HG03196 (cell line): ENCODE data around the gene ZNF93.
"Not testable (repeated sequence)": the region's sequence is repeated elsewhere in the genome, so short reads cannot be mapped to it uniquely, and the experiment has no call there.

Experiments
- ATAC-seq: cut with Tn5 transposase; IDR thresholded peaks from one replicate; pipeline ENCODE4 v1.9.1; 2021; ENCODE audit not compliant: unreplicated experiment

ZNF93 gene

GRCh38 chr19:19933432-19934314, 32.9 kb downstream of the ZNF93 start:
- ATAC-seq: not testable (repeated sequence)

GRCh38 chr19:19937403-19937802, 36.7 kb downstream of the ZNF93 start:
- no peak for ATAC-seq

- no peak for ATAC-seq
Observed at GRCh38 chr19:19938449-19938848, 37.7 kb downstream of the ZNF93 start.

GRCh38 chr19:19943848-19944582, 43.3 kb downstream of the ZNF93 start:
- no peak for ATAC-seq

GRCh38 chr19:19944583-19944880, 43.8 kb downstream of the ZNF93 start:
- ATAC-seq: no peak

- ATAC-seq: no peak
Observed at GRCh38 chr19:19946226-19946625, 45.5 kb downstream of the ZNF93 start.

- no peak for ATAC-seq
Observed at GRCh38 chr19:19948800-19949199, 48.1 kb downstream of the ZNF93 start.

GRCh38 chr19:19955208-19955607, 54.5 kb downstream of the ZNF93 start:
- no peak for ATAC-seq

GRCh38 chr19:19956434-19957075, 55.8 kb downstream of the ZNF93 start:
- no peak for ATAC-seq

GRCh38 chr19:19957766-19958165, 57.0 kb downstream of the ZNF93 start:
- not testable (repeated sequence) for ATAC-seq

- not testable (repeated sequence) for ATAC-seq
Observed at GRCh38 chr19:19959151-19959799, 58.5 kb downstream of the ZNF93 start.

- ATAC-seq: no peak
Observed at GRCh38 chr19:19964416-19964815, 63.7 kb downstream of the ZNF93 start.

GRCh38 chr19:19966126-19966525, 65.4 kb downstream of the ZNF93 start:
- ATAC-seq: not testable (repeated sequence)

GRCh38 chr19:19966862-19967261, 66.1 kb downstream of the ZNF93 start:
- ATAC-seq: no peak
